ENCODE data around the gene RTN4RL1. TPM values are rescaled to one million over a fixed set of nuclear protein-coding genes. Genes with fewer than 3 reads are reported as not detected.

Gene RTN4RL1
- total and polyA plus RNA-seq, 9 of the 15 experiments (the other 6 are each of a cell fraction or from before 2014, with no cell fraction given): 0.04 to 0.06 (median 0.04) TPM; not detected in 5

DNA sequence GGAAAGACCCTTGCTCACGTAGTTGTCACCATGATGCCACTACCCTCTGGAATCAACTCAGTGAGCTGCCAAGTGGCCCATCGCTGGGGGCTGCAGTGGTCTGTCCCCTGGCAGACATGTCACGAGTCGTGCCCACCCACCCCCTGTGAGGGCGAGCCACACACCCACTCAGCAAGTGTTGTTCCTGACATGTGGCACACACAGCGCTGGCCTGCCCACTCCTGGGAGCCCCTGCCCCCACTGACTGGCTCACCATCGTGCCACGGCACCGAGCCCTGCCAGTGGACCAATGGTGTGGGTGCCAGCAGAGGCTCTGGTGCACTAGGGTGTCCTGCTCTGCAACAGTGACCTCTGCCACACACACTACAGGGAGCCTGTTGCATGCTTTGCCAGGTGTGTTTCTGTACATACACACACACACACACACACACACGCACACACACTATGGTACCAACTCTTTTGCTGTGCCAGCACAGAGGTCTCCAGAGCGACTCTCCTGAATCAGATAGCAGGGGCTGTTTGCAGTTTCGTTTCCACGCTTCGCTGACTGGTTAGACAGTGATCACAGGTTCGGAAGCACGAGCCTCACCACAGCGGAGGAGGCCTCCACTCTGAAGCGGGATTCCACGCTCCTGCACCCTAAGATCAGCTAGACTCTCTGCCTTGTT is 7.7 kb downstream of the RTN4RL1 start:
- Histone ChIP-seq H3K9ac (ENCODE audit: insufficient read depth in 1 of 2, low read depth in 2 of 2, low read length in 2 of 2) (no peak overlapping the region), H3K27ac (ENCODE audit: extremely low read depth, low read depth, low read length) (no peak overlapping the region), H4K20me1 (replicated peaks; ENCODE audit: control insufficient read depth, insufficient read depth, low read length) (peaks cover 8% of the 10 kb centered on the region; the same call in 1 of the 2 replicates), H3K4me3 (no peak overlapping the region), H3K27me3 (ENCODE audit: control insufficient read depth in 2 of 2, insufficient read depth in 2 of 2, low read length in 2 of 2) (peaks cover 31 to 82% of the 10 kb centered on the region in 2 experiments), H3K79me2 (ENCODE audit: control insufficient read depth, insufficient read depth, low read length) (no peaks in the 10 kb centered on the region), H3K9me3 (replicated peaks; ENCODE audit: control insufficient read depth, insufficient read depth, low read depth, low read length) (no peaks in the 10 kb centered on the region), H3K4me1 (replicated peaks in 1 of 2; ENCODE audit: control insufficient read depth in 2 of 2, insufficient read depth in 2 of 2, low read length in 2 of 2) (peaks cover 0 to 7% of the 10 kb centered on the region in 2 experiments; a peak in 2 of 5 replicates), H2AFZ (ENCODE audit: low read depth, low read length) (no peak overlapping the region), H3K36me3 (ENCODE audit: control insufficient read depth, insufficient read depth, low read length) (no peaks in the 10 kb centered on the region), H3K4me2 (ENCODE audit: insufficient read depth, low read length) (no peak overlapping the region), H3K9me1 (ENCODE audit: control insufficient read depth, insufficient read depth, low read length) (no peaks in the 10 kb centered on the region)
- ChIA-PET CTCF (ENCODE audit: low intra/inter-chr PET ratio) (no interaction called here), POLR2A (no interaction called here)
- 3% methylated on average over 15 of the region's 19 CpGs for WGBS (ENCODE audit: insufficient coverage, low coverage, missing lambda C conversion rate)
- TF ChIP-seq HNRNPK (IDR thresholded peaks at IDR 0.05; ENCODE audit: low read depth, low read length, poor library complexity, severe bottlenecking) (no peak), ARID2 (IDR thresholded peaks at IDR 0.05) (no peak), TEAD2 (tag; IDR thresholded peaks at IDR 0.05) (no peak), NR2C1 (IDR thresholded peaks at IDR 0.05) (no peak), NR2C1 (tag; IDR thresholded peaks at IDR 0.05) (no peak)
- TF ChIP-seq, protein P1, sequence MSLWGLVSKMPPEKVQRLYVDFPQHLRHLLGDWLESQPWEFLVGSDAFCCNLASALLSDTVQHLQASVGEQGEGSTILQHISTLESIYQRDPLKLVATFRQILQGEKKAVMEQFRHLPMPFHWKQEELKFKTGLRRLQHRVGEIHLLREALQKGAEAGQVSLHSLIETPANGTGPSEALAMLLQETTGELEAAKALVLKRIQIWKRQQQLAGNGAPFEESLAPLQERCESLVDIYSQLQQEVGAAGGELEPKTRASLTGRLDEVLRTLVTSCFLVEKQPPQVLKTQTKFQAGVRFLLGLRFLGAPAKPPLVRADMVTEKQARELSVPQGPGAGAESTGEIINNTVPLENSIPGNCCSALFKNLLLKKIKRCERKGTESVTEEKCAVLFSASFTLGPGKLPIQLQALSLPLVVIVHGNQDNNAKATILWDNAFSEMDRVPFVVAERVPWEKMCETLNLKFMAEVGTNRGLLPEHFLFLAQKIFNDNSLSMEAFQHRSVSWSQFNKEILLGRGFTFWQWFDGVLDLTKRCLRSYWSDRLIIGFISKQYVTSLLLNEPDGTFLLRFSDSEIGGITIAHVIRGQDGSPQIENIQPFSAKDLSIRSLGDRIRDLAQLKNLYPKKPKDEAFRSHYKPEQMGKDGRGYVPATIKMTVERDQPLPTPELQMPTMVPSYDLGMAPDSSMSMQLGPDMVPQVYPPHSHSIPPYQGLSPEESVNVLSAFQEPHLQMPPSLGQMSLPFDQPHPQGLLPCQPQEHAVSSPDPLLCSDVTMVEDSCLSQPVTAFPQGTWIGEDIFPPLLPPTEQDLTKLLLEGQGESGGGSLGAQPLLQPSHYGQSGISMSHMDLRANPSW (CRISPR knock-in tag; IDR thresholded peaks at IDR 0.05): no peak
- ATAC-seq: no peak
- DNase-seq (ENCODE audit: extremely low read depth in 1 of 4, low spot score in 3 of 4): no peak
- FAIRE-seq: no peak
- intact Hi-C loops (cut with micrococcal nuclease): no loop called here
- in situ Hi-C loops (cut with MboI): no loop called here
- BruUV-seq (replicated peaks): no TSS peak
